Measurements from ENCODE around the gene NFATC1.
A peak's percentile ranks its signal among the peaks of the same experiment; 100 is the strongest.

NFATC1 gene

GRCh38 chr18:79510731-79511241 lies 115.1 kb downstream of the NFATC1 start:
- no peak overlapping the region for H3K4me3 ChIP-seq (ENCODE audit: low read depth, low read length)
- no peak for DNase-seq (ENCODE audit: low read depth)

GRCh38 chr18:79511271-79511670 lies 115.5 kb downstream of the NFATC1 start:
- DNase-seq (ENCODE audit: low read depth): no peak
- H3K4me3 ChIP-seq (ENCODE audit: low read depth, low read length): no peak overlapping the region

DNA sequence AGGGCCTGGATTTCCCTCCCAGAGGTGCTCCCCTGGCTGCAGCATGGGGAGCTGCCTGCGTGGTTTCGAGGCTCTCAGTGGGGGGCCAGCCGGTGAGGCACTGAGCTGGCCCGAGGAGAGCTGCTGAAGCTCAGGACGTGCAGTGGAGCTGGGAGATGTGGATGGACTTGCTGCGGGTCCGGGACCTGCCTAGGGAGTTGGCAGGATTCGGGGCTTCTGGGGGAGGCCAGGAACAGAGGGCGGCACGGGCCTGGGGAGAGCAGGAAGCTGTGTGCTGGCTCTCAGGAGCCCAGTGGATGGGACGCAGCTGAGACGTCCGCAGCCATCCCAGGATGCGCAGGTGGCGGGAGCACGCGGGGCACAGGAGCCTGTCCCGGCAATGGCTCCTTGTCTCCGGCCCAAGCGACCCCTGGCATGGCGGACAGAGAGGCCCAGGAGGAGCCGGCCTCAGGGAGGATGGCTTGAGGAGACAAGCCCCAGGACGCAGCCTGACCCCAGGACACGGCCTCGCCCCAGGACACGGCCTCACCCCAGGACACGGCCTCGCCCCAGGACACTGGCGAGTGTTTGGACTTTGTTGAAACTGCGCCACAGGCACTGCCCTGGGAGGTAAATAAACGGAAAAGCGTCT lies 116.1 kb downstream of the NFATC1 start:
- H3K4me3 ChIP-seq (ENCODE audit: low read depth, low read length): no peak overlapping the region
- DNase-seq (ENCODE audit: low read depth): no peak

DNA sequence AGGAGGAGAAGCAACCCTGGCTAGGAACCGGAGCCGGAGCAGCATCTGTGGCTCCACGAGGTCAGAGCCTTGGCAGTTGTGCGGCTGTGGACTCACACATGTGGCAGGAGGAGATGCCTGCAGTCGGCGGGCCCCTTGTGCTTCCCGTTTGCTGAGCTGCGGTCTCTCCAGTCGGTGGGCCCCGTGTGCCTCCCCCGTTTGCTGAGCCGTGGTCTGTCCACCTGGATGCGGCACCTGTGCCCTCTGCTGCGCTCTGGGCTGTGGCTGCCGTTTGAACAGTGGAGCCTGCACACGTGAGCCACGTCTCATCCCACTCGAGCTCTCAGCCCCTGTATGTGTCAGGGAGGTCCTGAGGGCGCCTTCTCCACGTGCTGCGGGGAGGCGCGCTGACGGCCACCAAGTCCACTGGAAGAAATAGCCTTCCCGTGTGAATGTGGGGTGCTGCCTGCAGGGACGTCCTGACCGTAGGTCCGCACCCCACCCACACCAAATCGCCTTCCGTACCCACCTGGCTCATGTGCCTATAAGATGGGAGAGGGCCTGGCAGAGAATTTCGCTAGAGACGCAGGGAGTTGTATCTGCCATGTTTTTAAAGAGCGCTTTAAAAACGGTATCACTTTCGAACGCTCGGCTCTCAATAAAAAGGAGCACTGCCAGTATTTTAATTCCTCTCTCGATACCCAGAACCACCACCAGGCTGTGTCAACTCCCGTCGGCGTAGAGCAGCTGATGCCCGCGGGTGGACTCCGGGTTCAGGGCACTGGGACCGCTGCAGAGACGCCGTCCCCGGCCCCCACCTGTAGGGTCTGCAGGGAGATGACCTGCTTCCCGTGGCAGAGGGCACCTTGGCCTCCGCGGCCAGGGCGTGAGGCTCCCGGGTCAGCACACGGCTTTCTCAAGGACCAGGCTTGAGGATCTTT lies 117.0 kb downstream of the NFATC1 start:
- DNase-seq (ENCODE audit: low read depth): no peak
- H3K4me3 ChIP-seq (ENCODE audit: low read depth, low read length): no peak overlapping the region

DNA sequence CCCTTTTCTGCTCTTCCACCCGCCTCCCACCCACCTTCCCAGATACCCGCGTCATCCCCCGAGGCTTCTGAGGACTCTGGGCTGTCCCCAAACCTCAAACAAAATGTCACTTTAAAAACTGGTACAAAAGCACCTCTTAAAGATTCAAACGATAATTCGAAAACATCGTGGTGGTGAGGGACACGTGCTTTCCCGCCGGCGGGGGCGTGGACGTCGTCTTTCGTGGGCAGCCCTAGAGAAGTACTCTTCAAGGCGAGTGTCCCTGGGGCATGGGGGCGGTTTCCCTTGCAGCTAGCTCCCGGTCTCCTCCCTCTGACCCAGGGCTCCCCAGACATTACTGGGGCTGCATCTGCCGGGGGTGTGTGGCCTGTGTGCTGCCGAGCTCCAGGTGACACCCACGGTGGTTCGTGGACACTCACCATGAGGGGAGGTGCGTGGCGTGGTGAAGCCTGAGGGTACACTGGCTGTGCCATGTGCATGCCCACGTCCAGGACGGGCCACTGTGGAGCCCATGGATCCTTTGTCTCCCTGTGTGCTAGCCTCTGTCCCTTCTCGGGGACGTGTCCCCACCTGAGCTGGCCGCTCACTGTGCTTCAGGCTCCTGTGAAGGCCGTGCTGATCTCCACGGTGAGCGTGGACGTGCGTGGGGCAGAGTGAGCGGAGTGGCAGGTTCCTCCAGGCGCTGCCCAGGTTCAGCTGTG lies 117.8 kb downstream of the NFATC1 start:
- DNase-seq (ENCODE audit: low read depth): no peak
- H3K4me3 ChIP-seq (ENCODE audit: low read depth, low read length): no peak overlapping the region

GRCh38 chr18:79515331-79515730 lies 119.6 kb downstream of the NFATC1 start:
- no peak overlapping the region for H3K4me3 ChIP-seq (ENCODE audit: low read depth, low read length)
- DNase-seq (ENCODE audit: low read depth): no peak

DNA sequence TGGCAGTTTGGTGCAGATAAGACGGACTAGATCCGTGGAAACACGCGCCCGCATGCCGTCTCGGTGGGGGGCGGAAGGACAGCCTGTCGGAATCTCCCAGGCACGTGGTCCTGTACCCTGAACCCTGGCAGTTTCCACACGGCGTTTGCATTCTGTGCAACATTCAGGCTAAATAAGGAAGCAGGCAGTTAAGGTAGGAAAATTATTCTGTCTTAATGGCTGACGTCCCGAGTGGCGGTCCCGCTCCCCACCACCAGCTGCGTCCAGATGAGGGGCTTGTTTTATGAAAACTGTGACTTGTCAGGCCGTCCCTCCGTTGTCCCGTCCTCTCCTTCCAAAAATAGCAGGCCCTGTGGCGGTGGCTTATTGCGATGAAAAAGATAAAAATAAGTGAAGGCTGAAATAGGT lies 120.2 kb downstream of the NFATC1 start:
- no peak for DNase-seq (ENCODE audit: low read depth)

GRCh38 chr18:79516441-79516931 lies 120.8 kb downstream of the NFATC1 start:
- no peak overlapping the region for H3K4me3 ChIP-seq (ENCODE audit: low read depth, low read length)
- DNase-seq (ENCODE audit: low read depth): no peak

More for the DNA sequence above, 120.2 kb downstream of the NFATC1 start:
- H3K4me3 ChIP-seq (ENCODE audit: low read depth, low read length): no peak overlapping the region

DNA sequence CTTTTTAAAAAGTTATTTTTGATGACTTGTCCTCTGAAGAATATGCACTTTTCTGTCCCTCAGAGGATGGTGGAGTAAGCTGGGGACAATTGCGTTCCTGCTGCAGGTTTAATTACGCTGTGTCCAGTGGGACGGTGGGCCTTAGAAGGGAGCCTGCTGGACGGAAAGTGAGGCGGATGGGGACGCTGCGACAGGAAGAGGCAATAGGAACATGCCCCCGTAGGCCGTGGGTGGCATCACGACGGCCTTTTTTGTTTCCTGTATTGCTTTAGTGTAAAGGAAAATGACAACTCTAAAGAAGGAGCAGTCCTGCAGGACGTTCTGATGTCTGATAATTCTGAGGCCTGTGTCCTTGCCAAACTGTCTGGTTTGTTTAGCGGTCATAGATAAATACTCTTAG lies 121.6 kb downstream of the NFATC1 start:
- no peak for DNase-seq (ENCODE audit: low read depth)
- H3K4me3 ChIP-seq (ENCODE audit: low read depth, low read length): no peak overlapping the region

- DNase-seq (ENCODE audit: low read depth): no peak
- H3K4me3 ChIP-seq (ENCODE audit: low read depth, low read length): no peak overlapping the region
Observed at GRCh38 chr18:79518028-79518682, 122.4 kb downstream of the NFATC1 start.

- no peak for DNase-seq (ENCODE audit: low read depth)
- no peak overlapping the region for H3K4me3 ChIP-seq (ENCODE audit: low read depth, low read length)
Observed at GRCh38 chr18:79518683-79519128, 123.0 kb downstream of the NFATC1 start.

DNA sequence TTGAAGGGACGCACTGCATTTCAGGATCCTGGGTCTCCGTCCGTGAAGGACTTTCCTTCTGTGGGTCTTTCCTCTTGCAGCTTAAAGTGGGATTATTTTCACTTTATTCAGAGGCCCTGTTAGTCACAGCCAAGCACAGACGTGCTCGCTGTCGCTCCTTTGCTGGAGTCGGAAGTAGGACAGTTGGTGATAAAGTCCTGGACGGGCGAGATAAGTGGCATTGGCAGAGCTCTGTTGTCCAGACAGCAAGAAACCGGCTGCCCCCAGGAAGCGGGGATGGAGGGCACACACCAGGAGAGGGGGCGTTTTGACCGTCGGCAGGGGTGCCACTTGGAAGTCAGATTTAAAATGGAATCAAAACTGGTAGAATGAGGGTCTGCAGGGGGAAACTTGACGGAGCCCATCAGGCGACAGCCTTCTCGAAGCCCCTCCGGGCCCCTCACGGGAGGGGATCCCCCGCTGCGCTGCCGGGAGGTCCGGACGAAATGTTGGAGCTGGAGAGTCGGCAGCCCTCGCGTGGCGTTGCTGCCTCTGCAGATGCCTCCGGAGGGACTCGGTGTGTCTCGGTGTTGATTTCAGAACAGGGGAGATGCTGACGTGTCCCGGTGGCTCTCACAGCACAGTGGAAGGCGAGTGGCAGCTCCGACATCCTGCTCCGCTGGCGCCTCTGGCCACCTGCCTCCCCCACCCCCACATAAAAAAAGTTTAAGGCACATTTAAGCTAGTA lies 124.2 kb downstream of the NFATC1 start:
- H3K4me3 ChIP-seq (ENCODE audit: low read depth, low read length): peak overlapping the region; percentile 7
- no peak for DNase-seq (ENCODE audit: low read depth)

DNA sequence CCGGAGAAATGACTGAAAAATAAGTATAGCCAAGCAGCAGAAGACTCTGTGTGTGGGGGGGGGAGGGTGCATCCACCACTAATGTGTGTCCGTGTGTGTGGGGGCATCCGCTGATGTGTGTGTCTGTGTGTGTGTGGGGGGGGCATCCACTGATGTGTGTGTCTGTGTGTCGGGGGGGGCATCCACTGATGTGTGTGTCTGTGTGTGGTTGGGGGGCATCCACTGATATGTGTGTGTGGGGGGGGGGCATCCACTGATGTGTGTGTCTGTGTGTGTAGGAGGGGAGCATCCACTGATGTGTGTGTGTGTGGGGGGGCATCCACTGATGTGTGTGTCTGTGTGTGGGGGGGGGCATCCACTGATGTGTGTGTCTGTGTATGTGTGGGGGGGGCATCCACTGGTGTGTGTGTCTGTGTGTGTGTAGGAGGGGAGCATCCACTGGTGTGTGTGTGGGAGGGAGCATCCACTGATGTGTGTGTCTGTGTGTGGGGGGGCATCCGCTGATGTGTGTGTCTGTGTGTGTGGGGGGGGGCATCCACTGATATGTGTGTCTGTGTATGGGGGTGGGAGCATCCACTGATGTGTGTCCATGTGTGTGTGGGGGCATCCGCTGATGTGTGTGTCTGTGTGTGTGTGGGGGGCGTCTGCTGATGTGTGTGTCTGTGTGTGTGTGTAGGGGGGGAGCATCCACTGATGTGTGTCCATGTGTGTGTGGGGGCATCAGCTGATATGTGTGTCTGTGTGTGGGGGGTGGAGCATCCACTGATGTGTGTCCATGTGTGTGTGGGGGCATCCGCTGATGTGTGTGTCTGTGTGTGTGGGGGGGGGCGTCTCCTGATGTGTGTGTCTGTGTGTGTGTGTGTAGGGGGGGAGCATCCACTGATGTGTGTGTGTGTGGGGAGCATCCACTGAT lies 125.0 kb downstream of the NFATC1 start:
- H3K4me3 ChIP-seq (ENCODE audit: low read depth, low read length): no peak overlapping the region
- DNase-seq (ENCODE audit: low read depth): no peak

- DNase-seq (ENCODE audit: low read depth): no peak
- H3K4me3 ChIP-seq (ENCODE audit: low read depth, low read length): no peak overlapping the region
Observed at GRCh38 chr18:79521416-79522205, 125.9 kb downstream of the NFATC1 start.

DNA sequence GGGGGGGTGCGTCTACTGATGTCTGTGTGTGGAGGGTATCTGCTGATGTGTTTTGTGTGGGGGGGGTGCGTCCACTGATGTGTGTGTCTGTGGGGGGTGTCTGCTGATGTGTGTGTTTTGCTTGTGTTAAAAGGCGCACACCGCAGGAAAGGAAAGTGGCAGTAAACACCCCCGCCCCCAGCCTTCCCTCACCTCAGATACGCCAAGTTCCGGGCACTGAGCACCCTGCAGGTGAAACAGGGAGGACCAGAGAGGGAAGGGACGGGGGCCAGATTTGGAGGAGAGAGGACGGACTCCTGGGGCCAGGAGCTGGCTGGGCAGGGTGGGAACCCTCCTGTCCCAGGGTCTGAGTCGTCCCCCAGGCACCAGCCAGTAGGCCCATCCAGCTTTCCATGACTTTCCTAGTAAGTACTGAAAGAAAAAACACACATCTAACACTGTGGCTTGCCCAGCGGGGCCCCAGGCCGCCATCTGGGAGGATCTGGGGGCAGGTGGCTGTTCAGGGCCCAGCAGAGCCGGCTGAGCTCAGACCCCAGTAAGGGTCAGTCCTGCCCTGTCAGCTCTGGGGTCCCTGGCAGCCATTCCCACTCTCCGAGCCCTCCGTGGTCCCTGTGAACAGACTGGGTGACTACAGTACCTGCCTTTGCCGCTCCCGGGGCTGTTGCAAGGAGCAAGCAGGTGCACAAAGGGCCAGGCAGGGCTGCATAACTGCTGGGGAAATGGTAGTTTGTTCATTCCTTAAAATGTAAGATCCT lies 126.9 kb downstream of the NFATC1 start:
- no peak overlapping the region for H3K4me3 ChIP-seq (ENCODE audit: low read depth, low read length)
- DNase-seq (ENCODE audit: low read depth): no peak

DNA sequence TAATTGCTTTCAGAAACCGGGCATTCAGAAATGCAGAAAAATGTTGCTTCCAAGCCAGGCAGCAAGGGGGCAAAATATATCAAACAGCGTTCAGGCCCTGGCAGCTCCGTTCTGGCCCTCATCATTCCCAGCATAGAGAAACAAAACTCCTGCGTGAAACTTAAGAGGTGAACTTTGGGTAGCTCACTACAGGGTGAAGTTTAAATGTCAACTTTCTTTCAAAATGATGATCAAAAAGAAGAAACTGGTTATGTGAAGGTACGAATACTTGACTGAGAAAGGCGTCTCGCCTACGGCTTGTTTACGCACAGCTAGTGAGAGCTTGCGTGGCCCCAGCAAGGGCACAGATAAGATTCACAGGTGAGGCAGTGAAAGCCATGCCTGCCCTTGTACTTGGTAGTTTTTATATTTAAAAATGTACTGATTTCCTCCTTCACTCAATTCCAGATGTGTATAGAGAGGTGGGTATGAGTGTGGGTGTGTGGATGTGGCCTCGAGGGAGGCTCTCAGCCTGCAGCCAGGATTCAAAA lies 127.5 kb downstream of the NFATC1 start:
- no peak overlapping the region for H3K4me3 ChIP-seq (ENCODE audit: low read depth, low read length)
- no peak for DNase-seq (ENCODE audit: low read depth)

Data from skeletal muscle cell (primary cell).